ENCODE results near the gene AMDHD1.
"Not testable (repeated sequence)": the region's sequence is repeated elsewhere in the genome, so short reads cannot be mapped to it uniquely, and the experiment has no call there.

Gene AMDHD1

GRCh38 chr12:95966287-95966870, 23.2 kb downstream of the AMDHD1 start:
- FAIRE-seq, result no peak

DNA sequence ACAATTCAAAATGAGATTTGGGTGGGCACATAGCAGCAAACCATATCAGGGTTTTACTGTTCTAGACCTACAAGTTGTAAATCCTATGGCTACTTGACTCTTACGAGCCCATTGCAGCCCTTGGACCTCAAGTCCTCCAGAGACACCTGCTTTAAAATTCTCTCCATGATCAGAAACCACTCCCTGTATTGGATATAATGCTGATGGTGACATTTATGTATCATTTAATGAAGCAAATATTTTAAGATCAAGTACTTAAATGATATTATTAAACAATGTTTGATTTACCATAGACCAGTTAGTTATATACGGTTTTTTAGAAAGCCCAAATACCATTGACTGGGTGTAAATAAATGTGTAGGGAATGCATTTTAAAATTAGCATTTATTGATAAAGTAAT, 24.2 kb downstream of the AMDHD1 start:
- no peak for FAIRE-seq

GRCh38 chr12:95969116-95969515, 26.0 kb downstream of the AMDHD1 start:
- not testable (repeated sequence) for FAIRE-seq

DNA sequence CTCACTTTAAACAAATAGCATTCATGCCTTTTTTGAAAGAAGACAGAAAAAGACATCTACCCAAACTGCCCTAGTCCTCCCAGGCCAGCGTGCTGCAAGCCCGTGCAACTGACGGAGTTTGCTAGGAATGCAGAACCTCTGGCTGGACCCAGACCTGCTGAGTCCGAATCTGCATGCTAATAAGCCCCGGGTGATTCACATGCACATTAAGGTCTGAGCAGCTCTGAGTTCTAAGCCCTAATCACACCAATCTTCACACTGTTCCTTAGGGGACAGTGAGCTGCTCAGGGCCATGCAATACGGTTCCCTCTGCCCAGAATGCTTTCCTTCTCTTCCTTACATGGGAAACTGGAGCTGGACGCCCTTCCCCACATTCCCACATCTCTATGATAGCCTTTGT, 27.8 kb downstream of the AMDHD1 start:
- FAIRE-seq, result no peak

DNA sequence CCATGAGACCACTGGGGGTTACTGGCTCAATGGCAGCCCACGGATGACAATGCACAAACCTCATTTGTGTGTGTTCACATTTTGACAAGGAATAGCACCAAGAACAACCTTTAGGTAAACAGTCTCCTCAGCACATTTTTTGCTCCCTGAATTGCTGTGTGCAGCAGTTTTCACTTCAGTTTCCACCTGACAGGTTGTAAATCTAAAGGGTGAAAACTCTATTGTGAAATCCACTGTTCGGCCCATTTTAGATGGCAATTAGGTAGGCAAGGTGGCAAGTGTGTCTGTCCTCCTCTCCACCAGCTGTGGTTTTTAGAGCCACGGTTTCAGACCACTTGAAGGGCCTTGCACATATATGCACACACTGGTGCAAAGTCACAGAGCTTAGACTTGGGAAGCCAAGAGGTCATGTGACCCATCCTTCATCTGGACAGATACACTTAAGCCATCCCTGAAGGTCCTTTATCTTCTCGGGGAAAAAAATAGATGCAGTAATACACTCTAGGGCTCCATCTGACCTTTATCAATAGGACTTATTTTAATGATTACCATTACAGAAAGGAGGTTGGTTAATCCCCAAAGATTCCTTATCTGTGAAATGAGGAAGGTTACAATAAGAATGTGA, 29.8 kb downstream of the AMDHD1 start:
- peak; percentile 47 for FAIRE-seq

DNA sequence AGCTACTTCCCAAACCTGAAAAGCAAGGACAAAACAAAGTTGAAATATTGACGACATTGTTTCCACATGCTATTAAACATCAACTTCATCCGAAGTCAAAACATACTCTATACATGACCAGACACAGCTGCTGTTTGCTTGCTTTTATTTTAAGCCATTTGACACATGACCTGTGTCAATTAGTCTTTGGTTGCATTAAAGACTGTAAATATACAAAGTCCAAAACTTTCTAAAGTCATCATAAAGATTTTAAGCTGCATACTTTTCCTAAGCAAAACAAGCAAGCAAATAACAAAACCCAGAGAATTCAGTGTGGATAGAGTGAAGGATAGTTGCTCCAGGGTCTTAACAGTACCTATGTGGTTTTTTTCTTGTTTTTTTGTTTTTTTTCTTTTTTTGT, 31.2 kb downstream of the AMDHD1 start:
- no peak for FAIRE-seq

DNA sequence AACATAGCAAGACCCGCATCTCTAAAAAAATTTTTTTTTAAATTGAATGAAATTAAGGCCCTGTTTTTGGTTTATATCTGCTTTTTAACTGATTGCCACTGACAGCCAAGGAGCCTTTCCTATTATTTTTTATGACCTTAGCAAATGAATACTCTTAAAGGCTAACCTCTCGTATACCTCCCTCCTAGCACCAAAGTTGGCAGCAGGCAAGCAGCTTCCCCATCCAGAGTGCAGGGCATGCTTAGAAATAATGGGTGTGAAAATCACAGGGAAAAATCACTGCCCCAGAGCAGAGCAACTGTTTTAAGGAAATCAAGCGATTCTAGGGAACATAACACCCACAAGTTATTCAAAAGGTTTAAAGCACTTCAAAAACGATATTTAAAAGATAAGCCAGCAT, 32.4 kb downstream of the AMDHD1 start:
- FAIRE-seq, result no peak

DNA sequence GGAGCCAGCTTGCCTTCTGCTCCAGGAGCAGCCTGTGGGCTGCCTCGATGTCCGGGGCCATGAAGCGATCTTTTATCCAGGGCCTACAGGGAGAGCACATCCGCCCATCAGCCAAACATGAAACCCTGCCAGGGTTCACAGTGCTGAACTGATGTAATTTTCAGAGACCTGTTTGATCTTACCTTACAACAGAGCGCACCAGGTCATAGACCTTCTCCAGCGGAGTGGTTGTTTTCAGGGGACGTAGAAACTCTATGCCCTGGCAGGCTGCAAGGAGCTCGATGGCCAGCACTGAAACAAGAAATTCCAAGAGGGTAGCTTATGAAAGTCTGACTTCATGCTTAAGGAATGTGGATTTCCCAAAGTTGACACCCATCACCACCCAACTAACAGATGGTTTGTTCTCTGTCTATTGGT, 33.3 kb downstream of the AMDHD1 start:
- no peak for FAIRE-seq

DNA sequence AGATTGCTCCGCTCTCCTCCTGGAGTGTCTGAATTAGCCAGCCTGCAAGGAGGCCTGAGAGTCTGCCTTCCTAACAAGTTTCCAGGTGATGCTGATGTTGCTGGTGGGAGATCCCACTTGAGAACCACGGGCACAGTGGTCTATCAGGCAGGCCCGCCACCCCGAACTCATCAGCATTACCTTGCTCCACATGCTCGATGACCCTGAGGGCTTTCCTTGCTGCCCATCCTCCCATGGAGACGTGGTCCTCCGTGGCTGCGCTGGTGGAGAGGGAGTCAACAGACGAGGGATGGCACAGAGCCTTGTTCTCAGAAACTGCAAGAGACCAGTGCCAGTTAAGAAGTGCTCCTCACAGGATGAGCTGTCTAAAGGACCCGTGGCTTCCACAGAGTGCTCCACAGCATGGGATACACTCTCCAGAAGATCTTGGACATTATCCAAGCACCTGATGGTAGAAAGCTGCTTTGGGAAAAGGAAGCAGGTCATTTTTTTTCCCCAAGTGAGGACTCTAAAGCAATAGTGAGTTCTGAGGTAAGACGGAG, 34.7 kb downstream of the AMDHD1 start:
- FAIRE-seq, result no peak

GRCh38 chr12:95978351-95978750, 35.2 kb downstream of the AMDHD1 start:
- FAIRE-seq, result no peak

- FAIRE-seq, result no peak
Measured at GRCh38 chr12:95978774-95979173, 35.6 kb downstream of the AMDHD1 start.

DNA sequence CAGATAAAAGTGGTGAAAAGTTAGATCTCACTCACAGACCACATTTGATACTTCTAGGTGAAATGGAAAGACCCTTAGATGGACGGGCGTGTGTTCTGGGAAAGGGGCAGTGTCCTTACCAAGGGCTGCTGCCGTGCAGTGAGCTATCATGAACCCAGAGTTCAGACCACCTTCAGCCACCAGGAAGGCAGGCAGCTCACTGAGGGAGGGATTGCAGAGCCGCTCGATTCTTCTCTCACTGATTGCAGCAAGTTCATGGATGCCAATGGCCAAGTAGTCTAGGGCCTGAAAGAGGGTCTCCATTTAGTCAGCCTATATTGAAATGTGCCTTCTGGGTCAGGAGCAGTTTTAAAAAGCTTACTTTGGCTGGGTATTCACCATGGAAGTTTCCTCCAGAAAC, 37.3 kb downstream of the AMDHD1 start:
- FAIRE-seq, result no peak

DNA sequence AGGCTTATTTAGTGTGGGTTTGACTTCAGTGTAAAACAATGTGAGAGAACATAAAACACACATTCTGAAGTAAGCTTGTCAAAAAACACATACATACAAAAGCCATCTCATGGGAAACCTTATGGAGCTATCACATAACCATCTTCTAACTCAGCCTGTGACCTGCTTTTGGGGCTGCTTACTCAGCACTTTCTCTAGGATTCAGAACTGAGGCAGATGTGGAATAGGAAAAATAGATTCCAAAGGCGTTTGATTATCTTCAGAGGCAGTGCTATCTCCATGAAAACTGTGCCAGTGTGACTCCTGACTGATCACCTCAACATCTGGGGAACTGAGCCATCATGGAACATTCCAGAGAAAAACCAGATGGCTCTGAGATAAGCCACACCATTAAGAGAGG, 39.5 kb downstream of the AMDHD1 start:
- FAIRE-seq, result no peak

- no peak for FAIRE-seq
Measured at GRCh38 chr12:95984682-95985081, 41.6 kb downstream of the AMDHD1 start.

DNA sequence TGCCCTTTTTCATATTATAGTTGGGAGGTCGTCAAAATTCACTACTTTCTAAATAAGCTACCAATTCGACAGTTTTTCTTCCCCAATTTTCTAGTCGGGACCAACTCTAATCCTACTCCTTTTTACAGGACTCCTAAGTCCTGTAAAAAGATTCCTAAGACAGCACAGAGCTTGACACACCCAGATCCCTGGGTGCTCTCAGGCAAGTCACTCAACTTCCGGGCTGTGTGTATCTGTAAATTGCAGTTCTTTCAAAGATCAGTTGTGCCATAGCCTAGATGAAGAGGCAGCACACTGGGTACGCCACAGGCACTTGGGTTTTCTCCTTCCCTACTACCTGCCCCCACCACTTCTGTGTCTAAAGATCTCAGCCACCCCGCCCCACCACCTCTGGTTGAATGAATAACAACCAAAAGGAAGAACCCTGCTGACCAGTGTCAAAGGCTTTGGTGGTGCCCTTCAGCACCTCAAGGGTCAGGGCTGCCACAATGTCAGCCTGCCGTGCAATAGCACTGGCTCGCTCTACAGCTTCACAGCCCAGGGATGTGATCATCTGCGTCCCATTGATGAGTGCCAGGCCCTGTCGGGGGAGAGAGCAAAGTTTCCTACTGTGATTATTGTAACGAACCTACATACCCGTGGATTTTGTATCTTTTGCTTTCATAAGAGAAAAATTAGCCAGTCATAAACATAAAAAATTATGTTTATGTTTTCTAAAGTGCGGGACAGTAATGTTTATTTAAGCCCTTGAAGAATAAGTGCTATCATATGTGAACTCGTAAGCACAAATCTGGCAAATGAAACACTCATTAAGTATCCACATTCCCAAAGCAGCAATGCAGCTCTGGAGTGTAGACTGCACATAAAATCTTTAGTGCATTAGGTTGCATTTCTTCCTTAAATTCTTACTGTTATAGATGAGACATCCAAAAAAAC, 43.8 kb downstream of the AMDHD1 start:
- no peak for FAIRE-seq

DNA sequence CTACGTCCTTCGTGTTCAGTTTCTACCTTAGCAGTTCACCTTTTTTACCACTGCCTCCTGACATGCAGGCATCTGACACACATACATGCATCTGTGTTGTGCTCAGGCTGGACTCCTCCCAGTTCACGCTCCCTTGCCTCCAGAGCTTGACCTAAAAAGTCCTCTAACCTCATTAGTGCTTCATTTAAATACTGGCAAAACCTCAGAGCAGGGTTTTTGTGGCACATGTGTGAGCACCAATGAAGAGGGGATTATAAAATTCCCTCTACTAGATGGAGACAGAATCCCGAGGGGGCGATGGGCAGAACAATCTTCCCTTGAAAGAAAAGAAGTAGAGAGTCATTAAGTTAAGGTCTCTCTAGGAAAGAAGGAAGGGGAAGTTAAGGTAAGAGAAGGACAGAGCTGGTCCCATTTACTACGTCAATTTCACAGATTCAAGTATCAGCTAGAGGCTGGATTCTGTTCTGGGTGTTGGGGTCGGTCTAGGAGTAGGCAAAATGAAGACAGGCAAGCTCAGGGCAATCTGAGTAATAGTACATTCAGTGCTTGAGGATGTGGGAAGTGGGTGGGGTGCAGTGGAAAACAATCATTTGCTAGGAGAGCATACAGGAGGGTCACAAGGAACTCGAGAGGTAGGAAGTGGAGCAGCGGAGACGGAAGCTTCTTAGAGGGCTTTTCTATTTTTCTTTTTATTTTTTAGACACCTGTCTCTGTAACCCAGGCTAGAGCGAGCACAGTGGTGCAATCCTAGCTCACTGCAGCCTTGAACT, 45.6 kb downstream of the AMDHD1 start:
- FAIRE-seq, result no peak

GRCh38 chr12:95989504-95990123, 46.5 kb downstream of the AMDHD1 start:
- FAIRE-seq, result no peak

DNA sequence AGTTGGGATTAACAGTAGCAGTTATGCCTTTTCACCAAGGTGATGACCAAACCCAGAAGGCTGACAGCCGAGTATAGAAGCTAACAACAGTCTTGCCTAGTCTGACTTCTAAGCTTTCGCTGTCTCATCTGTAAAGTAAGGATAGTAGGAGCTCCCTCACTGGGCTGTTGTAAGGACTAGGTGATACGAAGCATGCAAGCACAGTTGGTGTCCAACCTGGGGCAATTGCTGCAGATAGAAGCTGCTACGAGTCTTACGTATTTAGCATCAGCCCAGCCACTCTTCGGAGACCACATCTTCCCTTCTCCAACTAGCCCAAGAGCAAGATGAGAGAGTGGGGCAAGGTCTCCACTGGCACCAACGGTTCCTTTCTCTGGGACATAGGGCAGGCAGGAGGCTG, 47.0 kb downstream of the AMDHD1 start:
- no peak for FAIRE-seq

GRCh38 chr12:95993907-95994306, 50.8 kb downstream of the AMDHD1 start:
- no peak for FAIRE-seq

DNA sequence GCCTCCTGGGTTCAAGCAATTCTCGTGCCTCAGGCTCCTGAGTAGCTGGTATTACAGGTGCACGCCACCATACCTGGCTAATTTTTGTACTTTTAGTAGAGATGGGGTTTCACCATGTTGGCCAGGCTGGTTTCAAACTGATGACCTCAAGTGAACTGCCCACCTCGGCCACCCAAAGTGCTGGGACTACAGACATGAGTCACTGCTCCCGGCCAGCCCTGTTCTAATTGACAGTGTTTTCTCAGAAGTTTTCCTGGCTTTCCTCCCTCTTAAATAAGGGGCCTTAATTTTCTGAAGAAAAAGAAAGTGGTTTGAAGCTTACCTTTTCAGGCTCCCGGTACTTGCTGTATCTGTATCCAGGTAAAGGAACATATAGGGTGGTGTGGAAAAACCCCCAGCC, 51.3 kb downstream of the AMDHD1 start:
- FAIRE-seq, result no peak

DNA sequence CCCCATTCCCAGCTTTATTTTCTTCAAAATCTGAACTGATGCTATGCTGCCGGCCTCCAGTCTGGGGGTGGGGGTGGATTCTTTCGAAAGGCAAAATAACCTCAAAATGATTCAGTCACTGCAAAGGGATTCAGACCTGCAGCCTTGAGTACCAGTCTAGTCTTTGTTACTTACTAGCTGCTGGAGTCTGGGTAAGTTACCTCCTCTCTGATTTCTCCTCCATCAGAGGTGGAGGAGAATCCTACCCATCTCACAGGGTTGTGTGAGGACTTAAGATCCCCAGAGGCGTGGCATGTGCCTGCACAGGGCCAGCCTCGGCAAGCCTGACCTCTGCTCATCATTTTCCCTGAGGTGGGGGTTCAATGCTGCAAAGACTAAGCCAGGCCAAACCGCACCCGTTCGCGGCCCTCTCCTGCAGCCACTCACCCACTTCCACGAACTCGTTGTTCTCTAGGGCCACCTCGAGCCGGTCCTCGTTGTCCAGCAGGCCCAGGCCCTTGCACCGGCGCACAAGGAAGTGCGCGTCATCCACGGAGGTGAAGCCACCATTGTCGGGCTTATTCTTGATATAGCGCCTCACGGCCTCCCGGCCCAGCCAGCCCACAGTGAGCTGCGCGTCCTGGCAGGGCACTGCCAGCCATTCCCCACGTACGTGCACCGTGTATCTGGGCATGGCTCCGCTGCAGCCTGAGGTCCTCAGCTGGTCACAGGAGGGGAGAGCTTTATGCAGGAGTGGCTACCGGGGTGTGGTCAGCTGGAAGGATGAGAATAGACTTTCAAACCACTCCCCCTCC, 52.3 kb downstream of the AMDHD1 start:
- no peak for FAIRE-seq

Data from islet of Langerhans (tissue), 1 donor.